ENCODE measurements around the gene RDH13.

DNA sequence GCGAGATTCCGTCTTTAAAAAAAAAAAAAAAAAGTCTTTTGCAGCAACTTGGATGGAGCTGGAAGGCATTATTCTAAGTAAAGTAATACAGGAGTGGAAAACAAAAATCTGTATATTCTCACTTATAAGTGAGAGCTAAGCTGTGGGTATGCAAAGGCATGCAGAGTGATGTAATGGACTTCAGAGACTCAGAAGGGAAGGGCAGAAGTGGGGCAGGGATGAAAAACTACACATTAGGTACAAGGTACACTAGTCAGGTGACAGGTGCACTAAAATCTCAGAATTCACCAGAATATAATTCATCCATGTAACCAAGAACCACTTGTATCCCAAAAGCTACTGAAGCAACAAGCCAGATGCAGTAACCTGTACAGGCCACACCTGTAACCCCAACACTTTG lies 26.9 kb downstream of the RDH13 start:
- no peak for TF ChIP-seq TOX (CRISPR knock-in tag; IDR thresholded peaks at IDR 0.05; ENCODE audit: borderline replicate concordance)
- no peak for TF ChIP-seq SNAI2 (CRISPR knock-in tag; IDR thresholded peaks at IDR 0.05)
- TF ChIP-seq CSDC2 (CRISPR knock-in tag; IDR thresholded peaks at IDR 0.05) = no peak
- TF ChIP-seq, protein P1, sequence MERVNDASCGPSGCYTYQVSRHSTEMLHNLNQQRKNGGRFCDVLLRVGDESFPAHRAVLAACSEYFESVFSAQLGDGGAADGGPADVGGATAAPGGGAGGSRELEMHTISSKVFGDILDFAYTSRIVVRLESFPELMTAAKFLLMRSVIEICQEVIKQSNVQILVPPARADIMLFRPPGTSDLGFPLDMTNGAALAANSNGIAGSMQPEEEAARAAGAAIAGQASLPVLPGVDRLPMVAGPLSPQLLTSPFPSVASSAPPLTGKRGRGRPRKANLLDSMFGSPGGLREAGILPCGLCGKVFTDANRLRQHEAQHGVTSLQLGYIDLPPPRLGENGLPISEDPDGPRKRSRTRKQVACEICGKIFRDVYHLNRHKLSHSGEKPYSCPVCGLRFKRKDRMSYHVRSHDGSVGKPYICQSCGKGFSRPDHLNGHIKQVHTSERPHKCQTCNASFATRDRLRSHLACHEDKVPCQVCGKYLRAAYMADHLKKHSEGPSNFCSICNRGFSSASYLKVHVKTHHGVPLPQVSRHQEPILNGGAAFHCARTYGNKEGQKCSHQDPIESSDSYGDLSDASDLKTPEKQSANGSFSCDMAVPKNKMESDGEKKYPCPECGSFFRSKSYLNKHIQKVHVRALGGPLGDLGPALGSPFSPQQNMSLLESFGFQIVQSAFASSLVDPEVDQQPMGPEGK (CRISPR knock-in tag; IDR thresholded peaks at IDR 0.05; ENCODE audit: borderline replicate concordance) = no peak

Data from SK-N-SH treated with all-trans-retinoic acid at 6 μM for 48 hours (cell line).